Memory B cell (primary cell): ENCODE measurements around the gene PRKRIP1.
"Not testable (repeated sequence)": the region's sequence is repeated elsewhere in the genome, so short reads cannot be mapped to it uniquely, and the experiment has no call there.

Source experiments
- ATAC-seq: fragments of 150-1000 bp; cut with Tn5 transposase; 2 replicates; pipeline ENCODE4 v1.10.0; 2021; ENCODE audit warnings: low read depth, mild to moderate bottlenecking, moderate library complexity
- DNase-seq, 2 donors: peaks; one replicate each; pipeline ENCODE4 v3.0.0; 2022; ENCODE audit warnings: low spot score in 2 of 2
- H3K27ac Mint-ChIP-seq: one replicate; pipeline ENCODE4 v1.8.0; 2022; ENCODE audit warnings: mild to moderate bottlenecking, moderate library complexity, mixed read lengths
- H3K27me3 Mint-ChIP-seq: one replicate; pipeline ENCODE4 v1.8.0; 2022; ENCODE audit warnings: mixed read lengths
- H3K36me3 Mint-ChIP-seq: one replicate; pipeline ENCODE4 v1.8.0; 2022; ENCODE audit warnings: mild to moderate bottlenecking, mixed read lengths
- H3K4me1 Mint-ChIP-seq: one replicate; pipeline ENCODE4 v1.8.0; 2022; ENCODE audit warnings: mixed read lengths
- H3K4me3 Mint-ChIP-seq: one replicate; pipeline ENCODE4 v1.8.0; 2022; ENCODE audit warnings: mild to moderate bottlenecking, moderate library complexity, mixed read lengths
- H3K9me3 Mint-ChIP-seq: one replicate; pipeline ENCODE4 v1.8.0; 2022; ENCODE audit warnings: mixed read lengths

The PRKRIP1 gene

GRCh38 chr7:102390697-102391484, 5.3 kb upstream of the PRKRIP1 start:
- Mint-ChIP-seq H3K36me3 (peaks cover 8% of the 10 kb centered on the region), H3K27ac (no peak overlapping the region), H3K4me3 (no peak overlapping the region), H3K27me3 (no peaks in the 10 kb centered on the region), H3K4me1 (peaks cover 9% of the 10 kb centered on the region), H3K9me3 (no peaks in the 10 kb centered on the region)
- peak; percentile 81 for ATAC-seq
- peak; percentile 71 to 77 for DNase-seq

DNA sequence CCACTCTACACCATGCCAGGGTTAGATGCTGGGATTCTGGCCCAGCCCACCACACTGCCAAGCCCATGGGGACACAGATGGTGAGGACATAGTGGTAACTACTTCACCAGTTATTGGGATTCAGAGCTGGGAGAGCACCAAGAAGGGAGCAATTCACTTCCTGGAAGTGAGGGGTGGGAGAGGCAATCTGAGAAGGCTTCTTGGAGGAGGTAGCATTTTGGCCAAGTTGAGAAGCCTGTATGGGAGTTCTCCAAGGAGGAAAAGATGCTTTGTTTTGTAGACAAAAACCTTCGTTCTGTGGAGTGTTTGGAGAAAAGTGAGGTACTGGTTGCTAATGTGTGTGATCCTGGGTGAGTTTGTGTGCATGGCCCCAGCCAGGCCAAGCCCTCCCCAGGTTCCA, 3.8 kb upstream of the PRKRIP1 start:
- DNase-seq (no peak), ATAC-seq (no peak)
- Mint-ChIP-seq H3K9me3 (no peaks in the 10 kb centered on the region), H3K36me3 (peaks cover 6% of the 10 kb centered on the region), H3K4me3 (no peak overlapping the region), H3K27me3 (no peaks in the 10 kb centered on the region), H3K27ac (no peak overlapping the region), H3K4me1 (peaks cover 10% of the 10 kb centered on the region)

- no peak overlapping the region for H3K4me3 Mint-ChIP-seq
- peaks cover 8% of the 10 kb centered on the region for H3K36me3 Mint-ChIP-seq
- DNase-seq (no peak), ATAC-seq (no peak)
- peaks cover 12% of the 10 kb centered on the region for H3K4me1 Mint-ChIP-seq
- H3K27me3 Mint-ChIP-seq, result no peaks in the 10 kb centered on the region
- H3K27ac Mint-ChIP-seq, result no peak overlapping the region
- H3K9me3 Mint-ChIP-seq, result no peaks in the 10 kb centered on the region
Observed at GRCh38 chr7:102393467-102393866, 2.7 kb upstream of the PRKRIP1 start.

DNA sequence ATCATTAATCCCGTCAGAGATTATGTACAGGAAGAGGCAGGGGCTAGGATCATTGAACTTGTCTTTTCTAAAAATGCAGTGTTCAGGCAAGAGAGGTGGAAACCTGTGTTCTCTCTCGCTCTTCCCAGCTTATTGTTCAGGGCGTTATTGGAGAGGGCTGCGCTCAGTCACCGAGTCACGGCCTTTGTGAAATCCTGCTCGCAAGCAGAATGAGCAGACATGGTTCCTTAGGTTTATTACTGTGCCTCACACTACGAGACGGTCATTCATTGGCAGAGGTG, 631 bp upstream of the PRKRIP1 start:
- H3K27me3 Mint-ChIP-seq, result no peaks in the 10 kb centered on the region
- peak overlapping the region; percentile 90 for H3K4me3 Mint-ChIP-seq
- H3K27ac Mint-ChIP-seq, result peak overlapping the region; percentile 97
- H3K4me1 Mint-ChIP-seq, result peaks cover 8% of the 10 kb centered on the region
- ATAC-seq (no peak), DNase-seq (no peak)
- peaks cover 10% of the 10 kb centered on the region for H3K36me3 Mint-ChIP-seq
- H3K9me3 Mint-ChIP-seq, result no peaks in the 10 kb centered on the region

DNA sequence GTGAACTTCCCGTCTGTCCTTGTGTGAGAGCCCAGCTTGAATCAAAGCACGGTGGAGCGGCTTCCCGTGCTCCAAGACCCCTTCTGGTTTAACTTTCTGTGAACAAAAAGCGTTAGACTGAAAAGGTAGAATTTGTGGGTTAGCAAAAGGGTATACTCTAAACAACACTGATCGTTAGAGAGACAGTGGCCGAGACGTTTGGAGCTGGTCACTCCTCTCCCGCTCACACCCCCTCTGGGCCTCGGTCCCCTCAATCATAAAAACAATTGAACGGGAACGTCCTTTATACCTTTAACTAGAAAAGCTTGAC, 502 bp downstream of the PRKRIP1 start:
- peak overlapping the region; percentile 97 for H3K27ac Mint-ChIP-seq
- peaks cover 13% of the 10 kb centered on the region for H3K36me3 Mint-ChIP-seq
- peaks cover 8% of the 10 kb centered on the region for H3K4me1 Mint-ChIP-seq
- peak overlapping the region; percentile 90 for H3K4me3 Mint-ChIP-seq
- ATAC-seq (no peak), DNase-seq (no peak)
- no peaks in the 10 kb centered on the region for H3K27me3 Mint-ChIP-seq
- H3K9me3 Mint-ChIP-seq, result no peaks in the 10 kb centered on the region

- Mint-ChIP-seq H3K27ac (no peak overlapping the region), H3K27me3 (no peaks in the 10 kb centered on the region), H3K9me3 (no peaks in the 10 kb centered on the region), H3K4me1 (peaks cover 8% of the 10 kb centered on the region), H3K36me3 (peaks cover 9% of the 10 kb centered on the region), H3K4me3 (no peak overlapping the region)
- no peak for ATAC-seq
- DNase-seq, result no peak
Observed at GRCh38 chr7:102398543-102398942, 2.4 kb downstream of the PRKRIP1 start.

DNA sequence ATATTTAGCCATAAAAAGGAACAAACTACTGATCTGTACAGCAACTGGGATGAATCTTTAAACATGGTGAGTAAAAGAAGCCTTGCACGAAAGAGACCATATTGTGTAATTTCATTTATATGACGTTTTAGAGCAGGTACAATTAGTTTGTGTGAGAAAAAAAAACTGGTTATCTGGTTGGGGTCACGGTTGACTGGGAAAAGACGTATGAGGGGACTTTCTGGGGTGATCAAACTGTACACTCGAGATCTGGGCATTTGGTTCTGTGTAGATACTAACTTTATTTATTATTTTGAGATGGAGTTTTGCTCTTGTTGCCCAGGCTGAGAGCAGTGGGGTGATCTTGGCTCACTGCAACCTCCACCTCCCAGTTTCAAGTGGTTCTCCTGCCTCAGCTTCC, 4.2 kb downstream of the PRKRIP1 start:
- no peak for ATAC-seq
- peaks cover 7% of the 10 kb centered on the region for H3K36me3 Mint-ChIP-seq
- DNase-seq, result no peak
- H3K27ac Mint-ChIP-seq, result peak overlapping the region; percentile 33
- H3K9me3 Mint-ChIP-seq, result no peaks in the 10 kb centered on the region
- H3K27me3 Mint-ChIP-seq, result no peaks in the 10 kb centered on the region
- no peak overlapping the region for H3K4me3 Mint-ChIP-seq
- peaks cover 14% of the 10 kb centered on the region for H3K4me1 Mint-ChIP-seq

GRCh38 chr7:102403563-102403962, 7.4 kb downstream of the PRKRIP1 start:
- no peak overlapping the region for H3K27ac Mint-ChIP-seq
- ATAC-seq (no peak), DNase-seq (no peak)
- no peaks in the 10 kb centered on the region for H3K27me3 Mint-ChIP-seq
- peaks cover 15% of the 10 kb centered on the region for H3K4me1 Mint-ChIP-seq
- H3K4me3 Mint-ChIP-seq, result no peak overlapping the region
- no peaks in the 10 kb centered on the region for H3K9me3 Mint-ChIP-seq
- peaks cover 10% of the 10 kb centered on the region for H3K36me3 Mint-ChIP-seq

GRCh38 chr7:102404005-102404861, 8.1 kb downstream of the PRKRIP1 start:
- Mint-ChIP-seq H3K27me3 (no peaks in the 10 kb centered on the region), H3K36me3 (peaks cover 11% of the 10 kb centered on the region), H3K27ac (no peak overlapping the region), H3K4me3 (no peak overlapping the region), H3K9me3 (no peaks in the 10 kb centered on the region), H3K4me1 (peaks cover 18% of the 10 kb centered on the region)
- DNase-seq, result peak; percentile 39 to 64
- ATAC-seq, result peak; percentile 73

DNA sequence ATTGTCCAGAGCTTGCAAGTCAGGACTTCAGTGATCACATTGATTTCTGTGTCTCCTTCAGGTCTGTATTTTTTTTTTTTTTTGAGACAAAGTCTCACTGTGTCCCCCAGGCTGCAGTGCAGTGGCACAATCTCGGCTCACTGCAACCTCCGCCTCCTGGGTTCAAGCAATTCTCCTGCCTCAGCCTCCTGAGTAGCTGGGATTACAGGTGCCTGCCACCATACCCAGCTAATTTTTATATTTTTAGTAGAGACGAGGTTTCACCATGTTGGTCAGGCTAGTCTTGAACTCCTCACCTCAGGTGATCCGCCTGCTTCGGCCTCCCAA, 8.7 kb downstream of the PRKRIP1 start:
- Mint-ChIP-seq H3K4me1 (peaks cover 22% of the 10 kb centered on the region), H3K36me3 (peaks cover 13% of the 10 kb centered on the region)
- H3K4me3 Mint-ChIP-seq, DNase-seq, ATAC-seq, H3K27me3 Mint-ChIP-seq, H3K27ac Mint-ChIP-seq, H3K9me3 Mint-ChIP-seq: not testable (repeated sequence)

DNA sequence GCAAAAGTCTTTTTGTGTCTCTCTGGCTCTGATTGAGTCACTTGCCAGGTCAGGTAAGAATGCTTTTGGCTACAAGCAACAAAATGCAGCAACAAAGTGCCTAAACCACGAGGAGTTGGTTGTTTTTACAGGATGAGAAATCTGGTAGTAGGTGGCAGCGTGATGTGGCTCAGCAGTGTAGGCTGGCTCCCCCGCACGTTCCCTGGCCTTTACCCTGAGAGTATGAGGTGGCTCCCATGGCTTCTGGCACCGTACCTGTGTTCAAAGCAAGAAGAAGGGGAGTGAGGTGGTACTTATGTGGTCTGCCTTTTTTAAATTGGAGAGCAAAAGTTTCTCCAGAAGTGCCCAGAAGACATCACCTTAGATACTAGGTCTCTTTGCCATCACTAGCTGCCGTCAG, 11.7 kb downstream of the PRKRIP1 start:
- H3K36me3 Mint-ChIP-seq, result peaks cover 24% of the 10 kb centered on the region
- no peaks in the 10 kb centered on the region for H3K9me3 Mint-ChIP-seq
- H3K27me3 Mint-ChIP-seq, result no peaks in the 10 kb centered on the region
- peaks cover 30% of the 10 kb centered on the region for H3K4me1 Mint-ChIP-seq
- H3K27ac Mint-ChIP-seq, result peak overlapping the region; percentile 89
- H3K4me3 Mint-ChIP-seq, result peak overlapping the region; percentile 6
- ATAC-seq, result no peak
- no peak for DNase-seq

- H3K9me3 Mint-ChIP-seq, H3K27me3 Mint-ChIP-seq: not testable (repeated sequence)
- Mint-ChIP-seq H3K4me3 (peak overlapping the region; percentile 6), H3K4me1 (peaks cover 32% of the 10 kb centered on the region), H3K27ac (peak overlapping the region; percentile 89), H3K36me3 (peaks cover 24% of the 10 kb centered on the region)
- ATAC-seq (peak; percentile 85), DNase-seq (peak in 1 of 2 donors; percentile 65)
Observed at GRCh38 chr7:102408530-102408929, 12.4 kb downstream of the PRKRIP1 start.

GRCh38 chr7:102409340-102409739, 13.2 kb downstream of the PRKRIP1 start:
- Mint-ChIP-seq H3K36me3 (peaks cover 24% of the 10 kb centered on the region), H3K4me3 (no peak overlapping the region), H3K9me3 (no peaks in the 10 kb centered on the region), H3K4me1 (peaks cover 30% of the 10 kb centered on the region), H3K27ac (peak overlapping the region; percentile 89), H3K27me3 (no peaks in the 10 kb centered on the region)
- ATAC-seq, result no peak
- no peak for DNase-seq

- H3K27me3 Mint-ChIP-seq, result no peaks in the 10 kb centered on the region
- peaks cover 24% of the 10 kb centered on the region for H3K36me3 Mint-ChIP-seq
- H3K4me3 Mint-ChIP-seq, result no peak overlapping the region
- H3K9me3 Mint-ChIP-seq, result no peaks in the 10 kb centered on the region
- ATAC-seq (no peak), DNase-seq (no peak)
- H3K27ac Mint-ChIP-seq, result peak overlapping the region; percentile 89
- peaks cover 28% of the 10 kb centered on the region for H3K4me1 Mint-ChIP-seq
Observed at GRCh38 chr7:102410123-102410522, 14.0 kb downstream of the PRKRIP1 start.

DNA sequence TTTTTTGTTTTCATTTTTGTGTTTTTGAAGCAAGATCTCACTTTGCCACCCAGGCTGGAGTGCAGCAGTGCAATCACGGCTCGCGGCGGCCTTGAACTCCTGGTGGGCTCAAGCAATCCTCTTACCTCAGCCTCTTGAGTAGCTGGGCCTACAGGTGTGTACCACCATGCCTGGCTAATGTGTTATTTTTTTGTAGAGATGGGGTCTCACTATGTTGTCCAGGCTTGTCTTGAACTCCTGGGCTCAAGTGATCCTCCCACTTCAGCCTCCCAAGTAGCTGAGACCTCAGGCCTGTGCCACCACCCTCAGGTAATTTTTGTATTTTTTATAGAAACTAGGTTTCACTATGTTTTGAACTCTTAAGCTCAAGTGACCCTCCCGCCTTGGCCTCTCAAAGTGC, 14.8 kb downstream of the PRKRIP1 start:
- Mint-ChIP-seq H3K9me3 (no peaks in the 10 kb centered on the region), H3K4me3 (no peak overlapping the region), H3K27ac (no peak overlapping the region), H3K27me3 (no peaks in the 10 kb centered on the region), H3K36me3 (peaks cover 23% of the 10 kb centered on the region), H3K4me1 (peaks cover 33% of the 10 kb centered on the region)
- DNase-seq (no peak), ATAC-seq (no peak)
